Fibroblast of mammary gland (primary cell): Measurements from ENCODE around the gene CPAMD8.

ENCODE experiments used
- DNase-seq: peaks from one replicate; pipeline ENCODE4 v3.0.0-alpha.2; 2010; ENCODE audit warnings: low read depth
- H3K4me3 ChIP-seq: 2 replicates; pipeline ENCODE4 v1.5.1; 2011; ENCODE audit warnings: low read depth, mild to moderate bottlenecking, low read length, moderate library complexity; ENCODE audit not compliant: control insufficient read depth
- TF ChIP-seq, protein P1 (sequence below): conservative IDR thresholded peaks from 2 replicates; pipeline ENCODE4 v1.5.1; 2011; ENCODE audit warnings: low read depth, low read length, inconsistent platforms; ENCODE audit not compliant: control insufficient read depth, insufficient read depth

Gene CPAMD8

DNA sequence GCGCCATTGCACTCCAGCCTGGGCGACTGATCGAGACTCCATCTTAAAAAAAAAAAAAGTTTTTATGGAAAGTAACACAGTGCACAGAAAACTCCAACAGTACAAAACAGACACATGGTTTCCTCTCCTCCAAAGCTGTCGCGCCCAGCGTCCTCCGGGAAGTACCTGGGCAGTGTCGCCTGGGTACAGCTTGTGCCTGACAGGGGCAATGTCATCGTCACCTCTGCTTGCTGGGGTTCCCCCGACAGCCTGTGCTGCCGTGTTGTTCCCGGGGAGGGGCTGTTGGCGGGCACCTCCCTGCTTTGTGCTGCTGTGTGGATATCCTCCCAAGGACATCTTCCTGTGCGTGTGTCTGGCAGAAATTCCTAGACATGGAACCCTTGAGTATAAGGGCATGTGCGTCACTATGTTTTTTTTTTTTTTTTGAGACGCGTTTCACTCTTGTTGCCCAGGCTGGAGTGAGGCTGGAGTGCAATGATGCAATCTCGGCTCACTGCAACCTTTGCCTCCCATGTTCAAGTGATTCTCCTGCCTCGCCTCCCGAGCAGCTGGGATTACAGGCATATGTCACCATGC is 140.2 kb downstream of the CPAMD8 start:
- peak; percentile 92 for DNase-seq
- H3K4me3 ChIP-seq = no peak overlapping the region
- TF ChIP-seq, protein P1, sequence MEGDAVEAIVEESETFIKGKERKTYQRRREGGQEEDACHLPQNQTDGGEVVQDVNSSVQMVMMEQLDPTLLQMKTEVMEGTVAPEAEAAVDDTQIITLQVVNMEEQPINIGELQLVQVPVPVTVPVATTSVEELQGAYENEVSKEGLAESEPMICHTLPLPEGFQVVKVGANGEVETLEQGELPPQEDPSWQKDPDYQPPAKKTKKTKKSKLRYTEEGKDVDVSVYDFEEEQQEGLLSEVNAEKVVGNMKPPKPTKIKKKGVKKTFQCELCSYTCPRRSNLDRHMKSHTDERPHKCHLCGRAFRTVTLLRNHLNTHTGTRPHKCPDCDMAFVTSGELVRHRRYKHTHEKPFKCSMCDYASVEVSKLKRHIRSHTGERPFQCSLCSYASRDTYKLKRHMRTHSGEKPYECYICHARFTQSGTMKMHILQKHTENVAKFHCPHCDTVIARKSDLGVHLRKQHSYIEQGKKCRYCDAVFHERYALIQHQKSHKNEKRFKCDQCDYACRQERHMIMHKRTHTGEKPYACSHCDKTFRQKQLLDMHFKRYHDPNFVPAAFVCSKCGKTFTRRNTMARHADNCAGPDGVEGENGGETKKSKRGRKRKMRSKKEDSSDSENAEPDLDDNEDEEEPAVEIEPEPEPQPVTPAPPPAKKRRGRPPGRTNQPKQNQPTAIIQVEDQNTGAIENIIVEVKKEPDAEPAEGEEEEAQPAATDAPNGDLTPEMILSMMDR = no peak

DNA sequence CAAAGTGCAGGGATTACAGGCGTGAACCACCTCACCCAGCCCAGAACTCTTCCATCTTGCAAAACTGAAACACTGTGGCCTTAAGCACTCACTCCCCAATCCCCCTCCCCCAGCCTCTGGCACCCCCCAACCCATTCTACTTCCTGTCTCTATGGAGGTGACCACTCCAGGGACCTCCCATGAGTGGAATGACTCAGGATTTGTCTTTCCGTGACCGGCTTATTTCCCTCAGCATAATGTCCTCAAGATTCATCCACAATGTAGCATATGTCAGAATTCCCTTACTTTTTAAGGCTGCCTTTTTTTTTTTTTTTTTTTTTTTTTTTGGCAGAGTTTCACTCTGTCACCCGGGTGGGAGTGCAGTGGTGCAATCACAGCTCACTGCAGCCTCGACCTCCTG is 141.4 kb downstream of the CPAMD8 start:
- no peak for DNase-seq

DNA sequence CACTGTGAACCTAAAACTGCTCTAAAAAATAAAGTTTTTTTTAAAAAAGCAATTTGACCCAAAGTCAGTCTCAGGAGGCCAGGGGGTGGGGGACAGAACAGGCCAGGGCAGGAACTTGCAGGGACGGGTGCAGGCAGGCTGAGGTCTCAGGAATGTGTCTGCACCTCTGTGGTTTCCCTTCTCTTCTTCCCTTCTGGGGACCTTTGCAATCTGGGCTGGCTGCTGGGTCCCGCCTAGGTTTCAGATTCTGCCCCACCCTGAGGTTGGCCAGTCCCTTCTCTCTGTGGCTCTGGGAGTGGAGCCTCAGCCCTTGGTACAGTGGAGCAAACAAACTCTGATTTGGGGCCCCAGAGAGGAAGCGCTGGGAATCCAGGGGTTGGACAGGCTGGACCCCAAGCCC is 143.1 kb downstream of the CPAMD8 start:
- no peak overlapping the region for H3K4me3 ChIP-seq
- TF ChIP-seq, protein P1 = no peak
- no peak for DNase-seq

More for the DNA sequence above, 141.4 kb downstream of the CPAMD8 start:
- TF ChIP-seq, protein P1 = no peak
- H3K4me3 ChIP-seq = no peak overlapping the region

DNA sequence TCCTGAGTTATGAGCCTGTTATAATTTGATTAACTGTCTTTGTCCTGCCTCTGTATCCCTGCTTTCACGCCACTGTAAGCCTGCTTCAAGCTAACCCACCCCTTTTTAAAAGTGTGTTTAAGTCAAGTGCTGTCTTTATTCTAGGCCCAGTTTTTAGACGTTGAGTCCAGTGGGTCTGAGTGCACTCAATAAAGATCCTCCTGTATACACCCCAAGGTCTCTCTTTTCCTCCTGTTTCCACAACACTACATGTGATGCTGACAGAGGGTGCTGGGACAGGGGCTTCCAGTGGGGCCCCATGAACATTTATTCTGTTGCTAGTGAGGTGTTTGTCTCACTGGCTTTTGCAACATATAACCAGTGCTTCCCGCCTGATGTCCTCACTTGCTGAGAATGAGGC is 144.5 kb downstream of the CPAMD8 start:
- TF ChIP-seq, protein P1 = no peak
- H3K4me3 ChIP-seq = no peak overlapping the region
- no peak for DNase-seq

DNA sequence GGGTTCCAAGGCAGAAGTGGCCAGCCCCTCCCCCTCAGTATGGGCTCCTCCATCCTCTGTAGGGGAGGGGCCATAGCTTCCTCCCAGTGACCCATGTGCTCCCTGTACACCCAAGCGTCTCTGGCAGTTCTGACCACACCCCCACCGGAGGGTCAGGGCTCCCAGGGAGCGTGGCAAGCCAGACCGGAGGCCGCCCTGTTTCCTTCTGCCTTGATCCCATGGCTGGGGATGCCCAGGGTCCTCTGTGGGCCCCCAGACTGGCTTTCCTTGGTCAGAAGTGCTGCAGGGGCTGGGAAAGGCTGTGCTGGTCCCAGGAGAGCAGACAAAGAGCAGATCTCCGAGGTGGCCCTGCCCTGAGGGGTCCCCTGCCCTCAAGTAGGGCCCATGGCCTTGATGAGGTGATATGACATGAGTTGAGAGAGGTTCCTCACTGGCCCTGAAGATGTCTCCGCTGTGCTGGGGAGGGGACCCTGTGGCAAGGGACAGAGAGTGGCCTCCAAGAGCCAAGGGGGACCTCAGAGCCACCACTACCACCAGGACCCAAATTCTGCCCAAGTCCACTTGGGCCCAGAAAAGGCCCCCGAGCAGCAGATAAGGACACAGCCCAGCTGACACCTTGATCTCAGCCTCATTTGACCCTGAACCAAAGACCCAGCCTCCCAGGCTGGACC is 145.6 kb downstream of the CPAMD8 start:
- no peak for DNase-seq
- TF ChIP-seq, protein P1 = no peak
- H3K4me3 ChIP-seq = no peak overlapping the region

DNA sequence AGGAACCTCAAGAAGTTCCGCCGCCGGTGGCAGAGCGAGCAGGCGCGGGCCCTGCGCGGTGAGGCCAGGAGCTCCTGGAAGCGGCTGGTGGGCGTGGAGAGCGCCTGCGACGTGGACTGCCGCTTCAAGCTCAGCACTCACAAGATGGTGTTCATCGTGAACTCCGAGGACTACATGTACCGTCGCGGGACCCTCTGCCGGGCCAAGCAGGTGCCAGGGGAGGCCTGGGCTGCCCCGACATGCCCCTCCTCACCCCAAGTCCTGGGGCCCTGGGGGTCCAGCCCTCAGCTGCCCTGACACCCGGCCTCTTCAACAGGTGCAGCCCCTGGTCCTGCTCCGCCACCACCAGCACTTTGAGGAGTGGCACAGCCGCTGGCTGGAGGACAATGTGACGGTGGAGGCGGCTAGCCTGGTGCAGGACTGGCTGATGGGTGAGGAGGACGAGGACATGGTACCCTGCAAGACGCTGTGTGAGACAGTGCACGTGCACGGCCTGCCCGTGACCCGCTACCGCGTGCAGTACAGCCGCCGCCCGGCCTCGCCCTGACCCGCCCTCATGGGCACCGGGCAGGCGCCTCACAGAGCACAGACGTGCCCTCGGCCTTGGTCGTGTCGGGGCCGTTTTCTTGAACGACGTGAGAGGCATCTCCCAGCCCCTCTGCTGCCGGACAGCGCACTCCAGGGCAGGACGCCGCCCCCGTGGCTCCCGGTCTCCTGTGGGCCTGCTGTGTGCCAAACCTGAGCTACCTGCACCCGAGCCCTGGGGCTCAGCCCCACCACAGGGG is 148.2 kb downstream of the CPAMD8 start:
- no peak overlapping the region for H3K4me3 ChIP-seq
- no peak for DNase-seq
- TF ChIP-seq, protein P1 = no peak
